H9 (cell line): ENCODE results near the gene PDE1C. TPM values are rescaled to one million over a fixed set of nuclear protein-coding genes. Genes with fewer than 3 reads are reported as not detected.

Source experiments
- DNase-seq: peaks from one replicate; pipeline ENCODE4 v3.0.0-alpha.2; 2017
- H2AFZ ChIP-seq: one replicate; pipeline ENCODE4 v1.6.1; 2013; ENCODE audit warnings: mild to moderate bottlenecking, low read length, control low read depth, moderate library complexity
- H2AK5ac ChIP-seq: 2 replicates; pipeline ENCODE4 v1.6.1; 2013; ENCODE audit warnings: low read length, control low read depth, mixed read lengths; ENCODE audit not compliant: insufficient read length
- H2BK120ac ChIP-seq: one replicate; pipeline ENCODE4 v1.6.1; 2013; ENCODE audit warnings: low read depth, mild to moderate bottlenecking, low read length, control low read depth, inconsistent platforms; ENCODE audit not compliant: poor library complexity, severe bottlenecking
- H2BK12ac ChIP-seq: 2 replicates; pipeline ENCODE4 v1.6.1; 2013; ENCODE audit warnings: low read length, control low read depth, mixed read lengths, low read depth; ENCODE audit not compliant: insufficient read length
- H2BK15ac ChIP-seq: 2 replicates; pipeline ENCODE4 v1.6.1; 2013; ENCODE audit warnings: low read depth, low read length, control low read depth
- H2BK20ac ChIP-seq: one replicate; pipeline ENCODE4 v1.6.1; 2013; ENCODE audit warnings: low read depth, mild to moderate bottlenecking, low read length, control low read depth, inconsistent platforms; ENCODE audit not compliant: poor library complexity, severe bottlenecking
- H2BK5ac ChIP-seq: 2 replicates; pipeline ENCODE4 v1.6.1; 2013; ENCODE audit warnings: low read length, control low read depth, mixed read lengths; ENCODE audit not compliant: insufficient read length
- H3K14ac ChIP-seq: 2 replicates; pipeline ENCODE4 v1.6.1; 2013; ENCODE audit warnings: low read length, control low read depth; ENCODE audit not compliant: insufficient read depth
- H3K18ac ChIP-seq: 2 replicates; pipeline ENCODE4 v1.6.1; 2013; ENCODE audit warnings: low read depth, mild to moderate bottlenecking, mixed read lengths, low read length, control low read depth; ENCODE audit not compliant: insufficient read length
- H3K23ac ChIP-seq: 2 replicates; pipeline ENCODE4 v1.6.1; 2013; ENCODE audit warnings: low read length, control low read depth, mixed read lengths, low read depth; ENCODE audit not compliant: insufficient read length
- H3K23me2 ChIP-seq: 2 replicates; pipeline ENCODE4 v1.6.1; 2013; ENCODE audit warnings: low read depth, mild to moderate bottlenecking, mixed read lengths, low read length, control low read depth; ENCODE audit not compliant: insufficient read length, poor library complexity, severe bottlenecking
- H3K27ac ChIP-seq: 2 replicates; pipeline ENCODE4 v1.5.1; 2013; ENCODE audit warnings: low read length, control low read depth, mixed read lengths, low read depth; ENCODE audit not compliant: insufficient read length
- H3K27me3 ChIP-seq: 2 replicates; pipeline ENCODE4 v1.6.1; 2013; ENCODE audit warnings: low read length, control low read depth, inconsistent platforms; ENCODE audit not compliant: insufficient read depth
- H3K4ac ChIP-seq: 2 replicates; pipeline ENCODE4 v1.6.1; 2013; ENCODE audit warnings: low read depth, mild to moderate bottlenecking, control low read depth, inconsistent platforms, low read length, moderate library complexity
- H3K4me1 ChIP-seq: 2 replicates; pipeline ENCODE4 v1.6.1; 2013; ENCODE audit warnings: low read length, control low read depth, inconsistent platforms; ENCODE audit not compliant: insufficient read depth
- H3K4me2 ChIP-seq: 2 replicates; pipeline ENCODE4 v1.6.1; 2013; ENCODE audit warnings: low read length, control low read depth, mixed read lengths; ENCODE audit not compliant: insufficient read length, insufficient read depth
- H3K56ac ChIP-seq: 2 replicates; pipeline ENCODE4 v1.6.1; 2013; ENCODE audit warnings: low read depth, mild to moderate bottlenecking, mixed read lengths, low read length, control low read depth; ENCODE audit not compliant: insufficient read length
- H3K79me1 ChIP-seq: 2 replicates; pipeline ENCODE4 v1.6.1; 2013; ENCODE audit warnings: low read depth, mild to moderate bottlenecking, moderate library complexity, low read length, control low read depth, inconsistent platforms; ENCODE audit not compliant: insufficient read depth, poor library complexity, severe bottlenecking
- H3K79me2 ChIP-seq: 2 replicates; pipeline ENCODE4 v1.6.1; 2013; ENCODE audit warnings: low read length, control low read depth, inconsistent platforms; ENCODE audit not compliant: insufficient read depth
- H3K9ac ChIP-seq: 2 replicates; pipeline ENCODE4 v1.6.1; 2013; ENCODE audit warnings: low read length, control low read depth, mixed read lengths; ENCODE audit not compliant: insufficient read length; ENCODE audit errors: extremely low read depth
- H3K9me3 ChIP-seq: one replicate; pipeline ENCODE4 v1.6.1; 2013; ENCODE audit warnings: low read depth, low read length, inconsistent platforms; ENCODE audit not compliant: control insufficient read depth
- H3T11ph ChIP-seq: one replicate; pipeline ENCODE4 v1.6.1; 2013; ENCODE audit warnings: mild to moderate bottlenecking, low read length, control low read depth, inconsistent platforms
- H4K20me1 ChIP-seq: one replicate; pipeline ENCODE4 v1.6.1; 2013; ENCODE audit not compliant: control insufficient read depth, insufficient read length, insufficient read depth
- H4K5ac ChIP-seq: 2 replicates; pipeline ENCODE4 v1.6.1; 2013; ENCODE audit warnings: low read depth, mild to moderate bottlenecking, mixed read lengths, low read length, control low read depth; ENCODE audit not compliant: insufficient read length
- H4K8ac ChIP-seq: replicated peaks from 2 replicates; pipeline ENCODE4 v1.6.1; 2013; ENCODE audit warnings: low read length, control low read depth, mixed read lengths, low read depth; ENCODE audit not compliant: insufficient read length
- H4K91ac ChIP-seq: 2 replicates; pipeline ENCODE4 v1.6.1; 2013; ENCODE audit warnings: low read depth, mild to moderate bottlenecking, moderate library complexity, mixed read lengths, low read length, control low read depth; ENCODE audit not compliant: insufficient read length
- H3K27ac Mint-ChIP-seq, 3 experiments: 2 replicates in 2 of 3; 3 replicates in 1 of 3; pipeline ENCODE4 v1.8.0; 2020 to 2021; ENCODE audit warnings: mixed read lengths in 3 of 3, mild to moderate bottlenecking in 1 of 3, moderate library complexity in 1 of 3
- H3K27me3 Mint-ChIP-seq: 2 replicates; pipeline ENCODE4 v1.8.0; 2021; ENCODE audit warnings: low read depth, mild to moderate bottlenecking, moderate library complexity, mixed read lengths
- H3K36me3 Mint-ChIP-seq, 3 experiments: 2 replicates in 2 of 3; 3 replicates in 1 of 3; pipeline ENCODE4 v1.8.0; 2020 to 2021; ENCODE audit warnings: low read depth in 3 of 3, mixed read lengths in 3 of 3; ENCODE audit not compliant: insufficient read depth in 1 of 3
- H3K4me1 Mint-ChIP-seq, 2 experiments: 2 replicates each; pipeline ENCODE4 v1.8.0; 2020; ENCODE audit warnings: mixed read lengths in 2 of 2
- H3K4me3 Mint-ChIP-seq, 2 experiments: 2 replicates in 1 of 2; 3 replicates in 1 of 2; pipeline ENCODE4 v1.8.0; 2020 to 2021; ENCODE audit warnings: mild to moderate bottlenecking in 2 of 2, mixed read lengths in 2 of 2, moderate library complexity in 1 of 2
- H3K9me3 Mint-ChIP-seq, 2 experiments: 2 replicates in 1 of 2; 3 replicates in 1 of 2; pipeline ENCODE4 v1.8.0; 2020; ENCODE audit warnings: mild to moderate bottlenecking in 2 of 2, mixed read lengths in 2 of 2, moderate library complexity in 1 of 2
- WGBS: extraction: QIAGEN DNeasy Blood & Tissue Kit; methylation state at CpG from one replicate; pipeline ENCODE4 v1.1.7; 2013; ENCODE audit warnings: missing lambda C conversion rate, low lambda C conversion rate, mixed read lengths; ENCODE audit not compliant: insufficient read length; ENCODE audit errors: extremely low coverage; 5-methylcytosine and 5-hydroxymethylcytosine counted together
- total RNA-seq: library from RNA; stranded (reverse); gene quantifications from 2 replicates; pipeline ENCODE4 v1.2.1, GENCODE V29; 2021
- TF ChIP-seq, protein P1 (sequence below): fragments of 200-600 bp; sonication (generic); conservative IDR thresholded peaks from 3 replicates; pipeline ENCODE4 v1.8.0; 2021; ENCODE audit warnings: antibody characterized with exemption, mild to moderate bottlenecking

Gene PDE1C
- total RNA-seq, 1 experiment from 2014 or later, result 0.17 TPM

DNA sequence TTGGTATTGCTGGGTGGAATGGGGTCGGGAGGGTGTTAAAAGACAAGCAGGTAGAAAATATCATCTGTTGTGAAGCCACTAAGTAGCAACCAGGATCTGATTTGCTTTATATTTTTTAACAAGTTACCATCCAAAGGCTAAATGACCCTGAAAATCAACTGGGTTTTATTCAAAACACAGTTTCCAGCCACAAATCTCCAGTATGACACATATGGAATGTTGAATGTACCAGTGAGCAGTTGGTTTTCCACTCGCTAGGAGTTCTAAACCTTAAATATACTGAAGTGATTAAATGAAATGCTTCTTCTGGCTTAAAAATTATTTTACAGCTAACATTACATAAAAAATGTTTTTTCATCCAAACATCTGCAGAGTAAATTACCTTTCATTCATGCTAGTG is 112.5 kb downstream of the PDE1C start:
- Histone ChIP-seq H3K4me2 (no peak overlapping the region), H2BK15ac (no peak overlapping the region), H3K56ac (no peak overlapping the region), H3K4ac (no peak overlapping the region), H3K14ac (no peak overlapping the region), H4K91ac (no peak overlapping the region), H3K23me2 (no peaks in the 10 kb centered on the region), H2BK5ac (no peak overlapping the region), H3K9ac (no peak overlapping the region), H3K18ac (no peak overlapping the region), H3K4me1 (no peaks in the 10 kb centered on the region), H4K8ac (no peak overlapping the region), H3K27ac (no peak overlapping the region), H2BK120ac (no peak overlapping the region), H3T11ph (no peak overlapping the region), H3K79me2 (no peaks in the 10 kb centered on the region), H3K79me1 (no peaks in the 10 kb centered on the region), H4K20me1 (no peaks in the 10 kb centered on the region), H2AK5ac (no peak overlapping the region), H3K23ac (no peak overlapping the region), H4K5ac (no peak overlapping the region), H3K9me3 (no peaks in the 10 kb centered on the region), H2AFZ (no peak overlapping the region), H3K27me3 (no peaks in the 10 kb centered on the region), H2BK20ac (no peak overlapping the region), H2BK12ac (no peak overlapping the region)
- no CpG with 5 or more reads among the region's 2 CpGs for WGBS
- no peak overlapping the region for H3K4me3 Mint-ChIP-seq
- peak overlapping the region in 1 of 3 experiments; percentile 20; a peak in 1 of 7 replicates for H3K27ac Mint-ChIP-seq
- TF ChIP-seq, protein P1, sequence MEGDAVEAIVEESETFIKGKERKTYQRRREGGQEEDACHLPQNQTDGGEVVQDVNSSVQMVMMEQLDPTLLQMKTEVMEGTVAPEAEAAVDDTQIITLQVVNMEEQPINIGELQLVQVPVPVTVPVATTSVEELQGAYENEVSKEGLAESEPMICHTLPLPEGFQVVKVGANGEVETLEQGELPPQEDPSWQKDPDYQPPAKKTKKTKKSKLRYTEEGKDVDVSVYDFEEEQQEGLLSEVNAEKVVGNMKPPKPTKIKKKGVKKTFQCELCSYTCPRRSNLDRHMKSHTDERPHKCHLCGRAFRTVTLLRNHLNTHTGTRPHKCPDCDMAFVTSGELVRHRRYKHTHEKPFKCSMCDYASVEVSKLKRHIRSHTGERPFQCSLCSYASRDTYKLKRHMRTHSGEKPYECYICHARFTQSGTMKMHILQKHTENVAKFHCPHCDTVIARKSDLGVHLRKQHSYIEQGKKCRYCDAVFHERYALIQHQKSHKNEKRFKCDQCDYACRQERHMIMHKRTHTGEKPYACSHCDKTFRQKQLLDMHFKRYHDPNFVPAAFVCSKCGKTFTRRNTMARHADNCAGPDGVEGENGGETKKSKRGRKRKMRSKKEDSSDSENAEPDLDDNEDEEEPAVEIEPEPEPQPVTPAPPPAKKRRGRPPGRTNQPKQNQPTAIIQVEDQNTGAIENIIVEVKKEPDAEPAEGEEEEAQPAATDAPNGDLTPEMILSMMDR, result no peak
- H3K36me3 Mint-ChIP-seq, result no peaks in the 10 kb centered on the region; a peak in 1 of 7 replicates
- H3K9me3 Mint-ChIP-seq, result 0 out of 5 replicates have a peak, but pooled peaks cover 0 to 6% of the 10 kb centered on the region in 2 experiments
- peaks cover 3% of the 10 kb centered on the region in 2 experiments; a peak in 2 of 4 replicates for H3K4me1 Mint-ChIP-seq
- H3K27me3 Mint-ChIP-seq, result peaks cover 3% of the 10 kb centered on the region
- DNase-seq, result no peak
